Astrocyte of the spinal cord (primary cell): ENCODE results near the gene VPS41.
A peak's percentile ranks its signal among the peaks of the same experiment; 100 is the strongest.

ENCODE experiments used
- DNase-seq: peaks from one replicate; pipeline ENCODE4 v3.0.0; 2011; ENCODE audit warnings: low read depth, low spot score
- H3K4me3 ChIP-seq: 2 replicates; pipeline ENCODE4 v1.5.1; 2011; ENCODE audit warnings: low read depth, mild to moderate bottlenecking, low read length, moderate library complexity
- in situ Hi-C: cut with HindIII; loops from 2 replicates; pipeline ENCODE4 v1.10.0; 2017; ENCODE audit warnings: low sequenced_read_pairs
- TF ChIP-seq, protein P1 (sequence below): IDR thresholded peaks from 2 replicates; pipeline ENCODE4 v1.5.1; 2012; ENCODE audit warnings: low read depth, mild to moderate bottlenecking, low read length, inconsistent platforms

VPS41 gene

DNA sequence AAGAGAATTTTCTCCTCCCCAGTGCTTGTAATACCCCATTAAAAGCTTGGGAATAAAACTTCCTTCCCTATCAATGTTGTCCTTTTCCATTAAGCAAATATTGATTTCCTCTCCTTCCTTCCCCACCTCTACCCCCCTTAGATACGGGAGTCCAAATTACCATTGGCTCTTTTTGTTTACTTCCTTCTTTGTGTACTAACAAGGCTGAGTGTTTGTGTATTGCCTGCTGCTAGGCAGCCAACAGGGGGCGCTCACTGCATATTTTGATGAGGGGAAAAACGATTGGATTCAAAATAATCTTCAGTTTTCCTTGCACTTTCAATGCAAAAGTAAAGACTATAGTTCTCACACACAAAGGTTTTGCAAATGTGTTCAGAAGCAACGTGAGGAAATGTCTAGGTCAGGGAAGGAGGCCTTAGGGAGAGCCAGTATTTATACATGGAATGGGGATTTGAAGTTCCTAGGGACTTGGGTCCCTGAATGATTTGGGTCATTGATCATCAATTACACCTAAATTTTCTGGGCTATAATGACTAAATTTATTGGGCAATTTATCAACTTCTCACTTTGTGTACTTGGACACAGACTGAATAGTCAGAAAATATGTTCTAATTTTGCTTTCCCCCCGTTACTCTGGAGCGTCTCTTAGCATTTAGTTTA is 23.6 kb upstream of the VPS41 start:
- in situ Hi-C loops: no loop called here
- TF ChIP-seq, protein P1, sequence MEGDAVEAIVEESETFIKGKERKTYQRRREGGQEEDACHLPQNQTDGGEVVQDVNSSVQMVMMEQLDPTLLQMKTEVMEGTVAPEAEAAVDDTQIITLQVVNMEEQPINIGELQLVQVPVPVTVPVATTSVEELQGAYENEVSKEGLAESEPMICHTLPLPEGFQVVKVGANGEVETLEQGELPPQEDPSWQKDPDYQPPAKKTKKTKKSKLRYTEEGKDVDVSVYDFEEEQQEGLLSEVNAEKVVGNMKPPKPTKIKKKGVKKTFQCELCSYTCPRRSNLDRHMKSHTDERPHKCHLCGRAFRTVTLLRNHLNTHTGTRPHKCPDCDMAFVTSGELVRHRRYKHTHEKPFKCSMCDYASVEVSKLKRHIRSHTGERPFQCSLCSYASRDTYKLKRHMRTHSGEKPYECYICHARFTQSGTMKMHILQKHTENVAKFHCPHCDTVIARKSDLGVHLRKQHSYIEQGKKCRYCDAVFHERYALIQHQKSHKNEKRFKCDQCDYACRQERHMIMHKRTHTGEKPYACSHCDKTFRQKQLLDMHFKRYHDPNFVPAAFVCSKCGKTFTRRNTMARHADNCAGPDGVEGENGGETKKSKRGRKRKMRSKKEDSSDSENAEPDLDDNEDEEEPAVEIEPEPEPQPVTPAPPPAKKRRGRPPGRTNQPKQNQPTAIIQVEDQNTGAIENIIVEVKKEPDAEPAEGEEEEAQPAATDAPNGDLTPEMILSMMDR: peak; percentile 96
- H3K4me3 ChIP-seq: no peak overlapping the region
- peak; percentile 51 for DNase-seq

DNA sequence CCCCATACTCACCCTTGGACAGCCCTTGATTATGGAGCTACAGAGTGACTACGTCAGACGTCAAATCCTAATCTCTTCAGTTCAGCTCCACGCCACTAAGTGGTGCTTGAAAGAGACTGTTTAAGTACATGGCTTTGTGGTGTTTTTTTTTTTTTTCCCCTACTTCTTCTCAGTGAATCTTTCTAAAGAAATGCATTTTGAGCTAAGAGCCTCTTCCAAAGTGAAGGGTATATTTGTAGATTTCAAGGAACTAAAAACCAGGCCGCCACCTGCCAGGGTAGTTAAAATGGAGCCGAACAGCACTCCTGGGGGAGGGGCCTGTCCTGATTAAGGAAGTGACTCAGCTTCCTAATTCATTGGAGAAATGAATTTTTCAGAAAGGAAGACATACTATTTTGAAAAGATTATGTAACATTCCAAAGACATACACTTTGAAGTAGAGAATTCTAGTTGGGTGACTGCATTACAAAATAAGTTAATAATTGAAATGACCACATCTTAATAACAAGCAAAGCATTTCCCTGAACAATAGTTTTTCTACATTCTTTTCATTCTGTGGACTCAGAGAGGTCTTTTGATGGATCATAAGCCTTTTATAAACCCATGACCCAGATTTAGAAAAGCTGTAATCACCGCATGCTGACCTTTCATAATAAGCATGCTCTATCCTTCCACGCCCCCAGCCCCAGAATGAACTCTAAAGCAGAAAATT is 20.6 kb upstream of the VPS41 start:
- TF ChIP-seq, protein P1: no peak
- H3K4me3 ChIP-seq: no peak overlapping the region
- in situ Hi-C loops: no loop called here
- no peak for DNase-seq

DNA sequence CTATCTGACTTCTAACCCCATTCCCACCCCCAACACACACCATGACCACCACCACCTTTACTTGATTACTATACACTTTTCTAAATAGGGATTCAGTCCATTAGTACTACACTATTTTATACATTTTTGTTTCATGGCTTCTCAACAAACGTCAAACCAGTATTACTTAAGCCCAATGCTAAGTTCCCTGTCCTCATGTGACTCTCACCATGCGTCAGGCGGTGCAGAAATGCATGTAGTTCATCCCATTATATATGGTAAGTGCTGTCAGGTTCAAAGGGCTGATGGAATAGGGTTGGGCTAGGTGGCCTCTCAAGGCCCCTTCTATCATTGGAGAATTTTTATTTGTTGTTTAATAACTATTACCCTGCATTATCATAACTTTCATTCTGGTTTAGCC is 19.5 kb upstream of the VPS41 start:
- no peak for DNase-seq
- TF ChIP-seq, protein P1: no peak
- no peak overlapping the region for H3K4me3 ChIP-seq
- in situ Hi-C loops: no loop called here

DNA sequence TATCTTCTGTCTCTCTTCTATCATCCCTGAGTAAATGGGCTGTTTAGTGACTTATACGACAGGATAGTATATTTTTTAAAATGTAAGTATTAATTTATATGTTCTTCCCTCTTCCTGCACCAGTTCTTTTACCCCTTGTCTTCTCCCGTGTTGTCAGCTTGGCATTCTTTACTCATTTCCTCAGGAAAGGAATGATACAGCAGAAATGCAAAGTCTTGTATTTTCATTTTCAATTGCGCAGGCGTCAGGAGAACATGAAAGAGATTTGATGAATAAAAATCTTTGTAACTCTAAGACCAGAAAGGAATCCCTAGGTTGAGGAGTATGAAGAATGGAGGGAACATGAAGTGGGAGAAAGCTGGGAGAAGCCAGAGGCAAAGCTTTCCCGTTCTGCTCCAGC is 18.8 kb upstream of the VPS41 start:
- TF ChIP-seq, protein P1: no peak
- no peak for DNase-seq
- in situ Hi-C loops: no loop called here
- no peak overlapping the region for H3K4me3 ChIP-seq

DNA sequence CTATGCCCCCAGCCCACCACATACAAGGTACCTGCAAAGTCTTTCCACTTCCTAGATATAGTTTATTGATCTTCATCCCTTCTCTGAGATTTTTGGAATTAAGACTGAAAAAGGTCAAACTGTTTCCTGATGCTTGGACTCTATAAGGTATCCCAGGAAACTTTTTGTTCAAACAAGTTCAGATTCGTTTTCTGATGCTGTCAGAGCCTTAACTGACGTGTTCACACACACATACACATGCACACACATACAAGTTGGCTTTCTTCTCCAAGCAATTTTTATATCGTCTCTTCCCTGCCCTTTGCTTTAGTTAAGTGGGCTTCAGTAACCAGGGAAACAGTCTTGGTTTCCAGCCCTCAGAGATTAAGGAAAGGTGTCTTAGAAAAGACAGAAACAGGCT is 11.7 kb upstream of the VPS41 start:
- in situ Hi-C loops: no loop called here
- DNase-seq: no peak
- no peak overlapping the region for H3K4me3 ChIP-seq
- TF ChIP-seq, protein P1: no peak

DNA sequence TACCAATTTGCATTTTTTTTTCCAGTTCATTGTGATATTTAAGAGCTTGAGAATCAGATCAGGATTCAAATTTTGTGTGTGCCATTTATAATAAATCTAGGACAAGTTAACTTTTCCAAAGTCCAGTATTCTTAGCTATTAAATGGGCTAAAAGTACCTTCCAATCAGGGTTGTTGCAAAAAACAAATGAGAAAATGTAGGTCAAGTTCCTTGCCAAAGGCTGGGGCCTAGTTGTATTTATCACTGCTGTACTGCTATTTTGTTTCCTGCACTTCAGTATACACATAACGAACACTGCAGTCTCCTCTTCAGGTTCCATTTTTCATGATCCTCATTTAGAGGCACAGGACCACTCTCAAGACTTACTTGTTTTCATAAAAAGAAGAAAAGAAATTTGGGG is 7.4 kb upstream of the VPS41 start:
- TF ChIP-seq, protein P1: no peak
- DNase-seq: no peak
- H3K4me3 ChIP-seq: no peak overlapping the region
- in situ Hi-C loops: no loop called here
